ENCODE data around the gene GATAD2B.

DNA sequence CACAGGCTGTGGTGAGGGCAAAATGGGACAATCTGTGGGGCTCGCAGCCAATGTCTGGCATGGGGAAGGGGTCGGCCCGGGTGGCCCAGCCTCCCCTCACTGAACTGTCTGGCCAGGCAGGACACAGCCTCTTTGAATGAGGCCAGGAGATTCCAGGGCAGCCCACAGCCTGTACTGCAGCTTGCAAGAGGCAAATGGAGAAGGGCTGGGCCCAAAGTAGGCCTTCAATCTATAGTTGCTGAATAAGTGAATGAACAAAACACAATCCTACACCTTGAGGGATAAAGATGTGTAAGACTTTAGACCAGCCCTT lies 124.3 kb downstream of the GATAD2B start:
- TF ChIP-seq, protein P1, sequence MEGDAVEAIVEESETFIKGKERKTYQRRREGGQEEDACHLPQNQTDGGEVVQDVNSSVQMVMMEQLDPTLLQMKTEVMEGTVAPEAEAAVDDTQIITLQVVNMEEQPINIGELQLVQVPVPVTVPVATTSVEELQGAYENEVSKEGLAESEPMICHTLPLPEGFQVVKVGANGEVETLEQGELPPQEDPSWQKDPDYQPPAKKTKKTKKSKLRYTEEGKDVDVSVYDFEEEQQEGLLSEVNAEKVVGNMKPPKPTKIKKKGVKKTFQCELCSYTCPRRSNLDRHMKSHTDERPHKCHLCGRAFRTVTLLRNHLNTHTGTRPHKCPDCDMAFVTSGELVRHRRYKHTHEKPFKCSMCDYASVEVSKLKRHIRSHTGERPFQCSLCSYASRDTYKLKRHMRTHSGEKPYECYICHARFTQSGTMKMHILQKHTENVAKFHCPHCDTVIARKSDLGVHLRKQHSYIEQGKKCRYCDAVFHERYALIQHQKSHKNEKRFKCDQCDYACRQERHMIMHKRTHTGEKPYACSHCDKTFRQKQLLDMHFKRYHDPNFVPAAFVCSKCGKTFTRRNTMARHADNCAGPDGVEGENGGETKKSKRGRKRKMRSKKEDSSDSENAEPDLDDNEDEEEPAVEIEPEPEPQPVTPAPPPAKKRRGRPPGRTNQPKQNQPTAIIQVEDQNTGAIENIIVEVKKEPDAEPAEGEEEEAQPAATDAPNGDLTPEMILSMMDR (IDR thresholded peaks at IDR 0.05; ENCODE audit: insufficient read depth, low read length): no peak
- TF ChIP-seq REST (IDR thresholded peaks at IDR 0.05; ENCODE audit: insufficient replicate concordance, low read depth): no peak
- no peak for TF ChIP-seq POLR2AphosphoS5 (IDR thresholded peaks at IDR 0.05; ENCODE audit: low read depth)
